ENCODE results near the gene SP140.

DNA sequence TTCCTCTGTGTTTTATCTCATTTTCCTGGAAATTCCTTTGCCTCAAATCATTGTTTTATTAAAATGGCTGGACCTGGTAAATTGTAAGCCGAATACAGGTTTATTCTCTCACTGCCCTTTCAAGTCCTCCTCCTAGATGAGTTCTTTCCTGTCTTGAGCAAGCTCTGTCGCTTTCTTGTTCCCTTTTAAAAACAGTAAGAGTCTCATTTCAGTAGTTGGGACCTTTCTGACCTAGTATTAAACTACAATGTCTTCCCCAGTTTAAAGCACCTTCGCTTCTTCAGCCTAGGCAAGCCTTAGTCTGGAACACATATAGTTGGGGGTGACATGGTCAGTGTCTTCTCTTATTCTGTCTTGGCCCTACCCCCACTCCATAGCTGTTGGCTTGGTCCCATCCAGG, 60.5 kb downstream of the SP140 start:
- no peak for TF ChIP-seq NFE2L1 (CRISPR knock-in tag; IDR thresholded peaks at IDR 0.05; ENCODE audit: borderline replicate concordance)
- no peak for TF ChIP-seq ZNF790 (CRISPR knock-in tag; IDR thresholded peaks at IDR 0.05; ENCODE audit: borderline replicate concordance)
- no peak for TF ChIP-seq ZNF10 (CRISPR knock-in tag; IDR thresholded peaks at IDR 0.05; ENCODE audit: borderline replicate concordance, low read depth)
- no peak for TF ChIP-seq CTCF (CRISPR knock-in tag; IDR thresholded peaks at IDR 0.05)
- TF ChIP-seq CENPX (CRISPR knock-in tag; IDR thresholded peaks at IDR 0.05) = no peak
- TF ChIP-seq ELF4 (CRISPR knock-in tag; IDR thresholded peaks at IDR 0.05; ENCODE audit: borderline replicate concordance) = no peak
- no peak for TF ChIP-seq CBFB (CRISPR knock-in tag; IDR thresholded peaks at IDR 0.05)
- no peak for TF ChIP-seq PAX8 (CRISPR knock-in tag; IDR thresholded peaks at IDR 0.05; ENCODE audit: borderline replicate concordance)
- TF ChIP-seq REST (IDR thresholded peaks at IDR 0.05; ENCODE audit: borderline replicate concordance in 1 of 2, low read depth in 1 of 2, low read length in 2 of 2) = no peak
